HepG2 (cell line): ENCODE data around the gene NOL12. TPM values are rescaled to one million over a fixed set of nuclear protein-coding genes. Genes with fewer than 3 reads are reported as not detected.

Experiments used
- ADNP ChIP-seq: sonication (generic); formaldehyde crosslinking; IDR thresholded peaks from 2 replicates; pipeline ENCODE4 v1.4.0; 2020; ENCODE audit warnings: missing genetic modification reagents
- AGO2 ChIP-seq: fragments of 200-400 bp; formaldehyde crosslinking; optimal IDR thresholded peaks from 2 replicates; pipeline ENCODE3; 2017; ENCODE audit warnings: mild to moderate bottlenecking, low read depth, low read length, moderate library complexity
- DNMT1 ChIP-seq: sonication (generic); formaldehyde crosslinking; IDR thresholded peaks from 2 replicates; pipeline ENCODE4 v1.5.1; 2020; ENCODE audit warnings: mild to moderate bottlenecking, missing genetic modification reagents
- GFI1 ChIP-seq: sonication (generic); formaldehyde crosslinking; IDR thresholded peaks from 2 replicates; pipeline ENCODE4 v1.5.0; 2020; ENCODE audit warnings: missing genetic modification reagents, mild to moderate bottlenecking, borderline replicate concordance
- HNRNPLL ChIP-seq: fragments of 200-400 bp; formaldehyde crosslinking; IDR thresholded peaks from 2 replicates; pipeline ENCODE4 v1.6.1; 2017; ENCODE audit warnings: mild to moderate bottlenecking, low read depth, low read length; ENCODE audit not compliant: poor library complexity, severe bottlenecking
- IRF2 ChIP-seq: IDR thresholded peaks from 2 replicates; pipeline ENCODE4 v1.6.1; 2018; ENCODE audit warnings: missing genetic modification reagents, missing compliant biosample characterization
- KDM2A ChIP-seq: sonication (generic); formaldehyde crosslinking; IDR thresholded peaks from 2 replicates; pipeline ENCODE4 v1.4.0; 2020; ENCODE audit warnings: low read depth, missing genetic modification reagents, borderline replicate concordance
- MAZ ChIP-seq, 2 experiments: sonication (generic) in 1 of 2; formaldehyde crosslinking in 1 of 2; IDR thresholded peaks; 2 replicates each; pipeline versions ENCODE4 v1.5.0 to v1.6.1; 2012 to 2020; ENCODE audit warnings: low read depth in 2 of 2, mild to moderate bottlenecking in 2 of 2, borderline replicate concordance in 1 of 2, improper control_type of control experiment in 1 of 2, low read length in 1 of 2, missing genetic modification reagents in 1 of 2, moderate library complexity in 1 of 2
- MTA1 ChIP-seq: sonication (generic); formaldehyde crosslinking; IDR thresholded peaks from 2 replicates; pipeline ENCODE4 v1.4.0; 2020; ENCODE audit warnings: missing genetic modification reagents, mild to moderate bottlenecking, borderline replicate concordance
- NFKB2 ChIP-seq: sonication (generic); formaldehyde crosslinking; IDR thresholded peaks from 2 replicates; pipeline ENCODE4 v1.4.0; 2020; ENCODE audit warnings: missing genetic modification reagents, borderline replicate concordance
- NFYC ChIP-seq: IDR thresholded peaks from 2 replicates; pipeline ENCODE4 v1.6.1; 2016; ENCODE audit warnings: missing genetic modification reagents, missing compliant biosample characterization
- TCF7L2 ChIP-seq: IDR thresholded peaks from 2 replicates; pipeline ENCODE4 v1.6.1; 2011; ENCODE audit warnings: mild to moderate bottlenecking, low read depth, low read length, moderate library complexity
- ZBTB2 ChIP-seq: sonication (generic); formaldehyde crosslinking; IDR thresholded peaks from 2 replicates; pipeline ENCODE4 v1.8.0; 2022; ENCODE audit warnings: low read depth, missing genetic modification reagents
- ZFYVE20 ChIP-seq: sonication (generic); formaldehyde crosslinking; IDR thresholded peaks from 2 replicates; pipeline ENCODE4 v1.8.0; 2023; ENCODE audit warnings: low read depth, mild to moderate bottlenecking, moderate library complexity, missing genetic modification reagents, borderline replicate concordance
- ZNF136 ChIP-seq: sonication (generic); formaldehyde crosslinking; IDR thresholded peaks from 2 replicates; pipeline ENCODE4 v1.8.1; 2022; ENCODE audit warnings: low read depth, mild to moderate bottlenecking, moderate library complexity, missing genetic modification reagents
- ZNF577 ChIP-seq: sonication (generic); formaldehyde crosslinking; IDR thresholded peaks from 2 replicates; pipeline ENCODE4 v1.4.0; 2020; ENCODE audit warnings: mild to moderate bottlenecking, low read depth, missing genetic modification reagents, borderline replicate concordance
- ZNF597 ChIP-seq: sonication (generic); formaldehyde crosslinking; IDR thresholded peaks from 2 replicates; pipeline ENCODE4 v1.5.0; 2020; ENCODE audit warnings: missing genetic modification reagents
- ZNF644 ChIP-seq: IDR thresholded peaks from 2 replicates; pipeline ENCODE4 v1.6.1; 2016; ENCODE audit warnings: low read depth
- ZNF7 ChIP-seq: IDR thresholded peaks from 2 replicates; pipeline ENCODE4 v1.6.1; 2016; ENCODE audit warnings: missing biosample characterization, missing genetic modification reagents
- ZNF766 ChIP-seq: sonication (generic); formaldehyde crosslinking; IDR thresholded peaks from 2 replicates; pipeline ENCODE4 v1.5.0; 2020; ENCODE audit warnings: missing genetic modification reagents, borderline replicate concordance
- ZNF776 ChIP-seq: sonication (generic); formaldehyde crosslinking; IDR thresholded peaks from 2 replicates; pipeline ENCODE4 v1.4.0; 2020; ENCODE audit warnings: mild to moderate bottlenecking, missing genetic modification reagents
- ZNF841 ChIP-seq: sonication (generic); formaldehyde crosslinking; IDR thresholded peaks from 2 replicates; pipeline ENCODE4 v1.8.1; 2023; ENCODE audit warnings: missing genetic modification reagents, borderline replicate concordance
- polyA plus RNA-seq, 8 experiments: library from polyadenylated mRNA; depleted of rRNA in 3 of 8; stranded (reverse) in 7 of 8; unstranded in 1 of 8; fragments of >200 nt; fragmentation: Illumina TruSeq in 4 of 8; extraction: Trizol in 4 of 8; gene quantifications; 2 replicates each; pipeline versions ENCODE4 v1.2.1 to v1.2.3, GENCODE V29; 2011 to 2016; ENCODE audit warnings: low read depth in 4 of 8, missing spikeins in 1 of 8, mixed read lengths in 1 of 8; ENCODE audit not compliant: insufficient read depth in 1 of 8
- total RNA-seq, 5 experiments: library from RNA; depleted of rRNA; stranded (reverse); fragments of >200 nt; fragmentation: Illumina TruSeq; extraction: Trizol; gene quantifications; 2 replicates each; pipeline ENCODE4 v1.2.3, GENCODE V29; 2016; ENCODE audit warnings: low read depth in 1 of 5
- TF ChIP-seq, protein P1 (sequence below): sonication (generic); formaldehyde crosslinking; IDR thresholded peaks from 2 replicates; pipeline ENCODE4 v1.5.0; 2020; ENCODE audit warnings: mild to moderate bottlenecking, missing genetic modification reagents

The NOL12 gene
- total and polyA plus RNA-seq, 2 of the 13 experiments (the other 11 are each of a cell fraction or from before 2014, with no cell fraction given), result 14.3 to 31.4 TPM

DNA sequence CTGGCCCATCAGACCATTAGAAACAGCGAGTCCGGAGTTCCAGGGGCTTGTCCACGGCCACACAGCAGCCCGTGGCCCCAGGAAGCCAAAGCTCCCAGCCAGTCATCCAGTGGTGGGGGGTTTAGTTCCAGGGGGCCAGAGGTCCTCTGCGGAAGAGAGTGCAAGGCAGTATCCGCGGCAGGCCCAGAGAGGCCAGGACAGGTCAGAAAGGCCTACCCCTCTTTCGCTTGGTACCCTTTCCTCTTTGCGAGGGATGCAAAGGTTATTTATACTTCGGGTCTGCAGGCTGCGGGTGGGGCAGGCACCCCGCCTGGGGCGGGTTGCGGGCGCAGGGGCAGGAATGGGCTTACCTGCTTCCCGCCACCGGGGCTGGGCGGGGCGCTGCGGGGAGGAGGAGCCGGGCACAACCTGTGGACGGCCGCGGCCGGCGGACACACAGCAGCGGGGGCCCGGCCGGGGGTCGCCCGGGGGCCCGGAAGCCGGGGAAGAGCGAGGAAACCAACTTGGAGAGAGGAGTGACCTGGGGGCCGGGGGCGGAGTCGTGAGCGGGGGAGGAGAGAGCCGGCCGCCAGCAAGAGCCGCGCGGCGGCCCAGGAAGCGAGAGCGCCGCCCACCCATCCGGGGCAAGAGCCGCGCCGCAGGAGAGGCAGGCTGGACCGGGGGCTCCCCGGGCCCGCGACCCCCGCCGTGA is 46.9 kb upstream of the NOL12 start, which contains the start of gene SH3BP1 (continued):
- no peak for TF ChIP-seq NFYC (CRISPR knock-in tag)
- no peak for TF ChIP-seq ZNF841 (CRISPR knock-in tag)
- no peak for TF ChIP-seq ZNF776 (CRISPR knock-in tag)
- TF ChIP-seq ZFYVE20, result no peak
- TF ChIP-seq MTA1, result peak; percentile 49; the same call in 1 of the 2 replicates
- peak; percentile 69; the same call in 1 of the 2 replicates for TF ChIP-seq NFKB2 (CRISPR knock-in tag)
- 0 out of 2 replicates have a peak, but pooled peaks have one; percentile 22 for TF ChIP-seq ZNF577 (CRISPR knock-in tag)
- TF ChIP-seq HNRNPLL, result peak; percentile 47
- peak; percentile 76; the same call in 1 of the 2 replicates for TF ChIP-seq ZBTB2
- TF ChIP-seq IRF2 (CRISPR knock-in tag), result no peak
- no peak for TF ChIP-seq TCF7L2
- no peak for TF ChIP-seq ZNF7 (CRISPR knock-in tag)
- no peak for TF ChIP-seq ZNF597
- peak; percentile 39; the same call in 1 of the 2 replicates for TF ChIP-seq GFI1
- peak; percentile 56 for TF ChIP-seq AGO2
- peak; percentile 23; the same call in 1 of the 2 replicates for TF ChIP-seq KDM2A
- TF ChIP-seq, protein P1, sequence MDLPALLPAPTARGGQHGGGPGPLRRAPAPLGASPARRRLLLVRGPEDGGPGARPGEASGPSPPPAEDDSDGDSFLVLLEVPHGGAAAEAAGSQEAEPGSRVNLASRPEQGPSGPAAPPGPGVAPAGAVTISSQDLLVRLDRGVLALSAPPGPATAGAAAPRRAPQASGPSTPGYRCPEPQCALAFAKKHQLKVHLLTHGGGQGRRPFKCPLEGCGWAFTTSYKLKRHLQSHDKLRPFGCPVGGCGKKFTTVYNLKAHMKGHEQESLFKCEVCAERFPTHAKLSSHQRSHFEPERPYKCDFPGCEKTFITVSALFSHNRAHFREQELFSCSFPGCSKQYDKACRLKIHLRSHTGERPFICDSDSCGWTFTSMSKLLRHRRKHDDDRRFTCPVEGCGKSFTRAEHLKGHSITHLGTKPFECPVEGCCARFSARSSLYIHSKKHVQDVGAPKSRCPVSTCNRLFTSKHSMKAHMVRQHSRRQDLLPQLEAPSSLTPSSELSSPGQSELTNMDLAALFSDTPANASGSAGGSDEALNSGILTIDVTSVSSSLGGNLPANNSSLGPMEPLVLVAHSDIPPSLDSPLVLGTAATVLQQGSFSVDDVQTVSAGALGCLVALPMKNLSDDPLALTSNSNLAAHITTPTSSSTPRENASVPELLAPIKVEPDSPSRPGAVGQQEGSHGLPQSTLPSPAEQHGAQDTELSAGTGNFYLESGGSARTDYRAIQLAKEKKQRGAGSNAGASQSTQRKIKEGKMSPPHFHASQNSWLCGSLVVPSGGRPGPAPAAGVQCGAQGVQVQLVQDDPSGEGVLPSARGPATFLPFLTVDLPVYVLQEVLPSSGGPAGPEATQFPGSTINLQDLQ (CRISPR knock-in tag), result no peak
- TF ChIP-seq ZNF766 (CRISPR knock-in tag), result 0 out of 2 replicates have a peak, but pooled peaks have one; percentile 37
- TF ChIP-seq DNMT1 (CRISPR knock-in tag), result 0 out of 2 replicates have a peak, but pooled peaks have one; percentile 57
- no peak for TF ChIP-seq ADNP (CRISPR knock-in tag)
- 0 out of 2 replicates have a peak, but pooled peaks have one; percentile 23 for TF ChIP-seq MAZ (IDR thresholded peaks at IDR 0.05; ENCODE audit: borderline replicate concordance, low read depth, low read length)
- TF ChIP-seq MAZ (CRISPR knock-in tag; IDR thresholded peaks at IDR 0.05; ENCODE audit: low read depth), result no peak
- TF ChIP-seq ZNF644, result no peak
- TF ChIP-seq ZNF136 (CRISPR knock-in tag), result no peak
